Liver (tissue), 9 donors: ENCODE measurements around the gene MKRN3. TPM values are rescaled to one million over a fixed set of nuclear protein-coding genes. Genes with fewer than 3 reads are reported as not detected.

Source experiments
- DNase-seq: peaks from one replicate; pipeline ENCODE4 v3.0.0-alpha.2; 2017; ENCODE audit warnings: low spot score
- H3K27ac ChIP-seq, 2 donors: one replicate each; pipeline ENCODE4 v1.7.0; 2013; ENCODE audit warnings: inconsistent platforms in 2 of 2, low read length in 2 of 2, control low read depth in 1 of 2, low read depth in 1 of 2, mild to moderate bottlenecking in 1 of 2
- H3K27me3 ChIP-seq, 4 donors: one replicate each; pipeline versions ENCODE4 v1.6.1 to v1.7.0; 2013; ENCODE audit warnings: low read length in 3 of 4, inconsistent platforms in 1 of 4, mild to moderate bottlenecking in 1 of 4, moderate library complexity in 1 of 4; ENCODE audit not compliant: control insufficient read depth in 4 of 4, insufficient read depth in 4 of 4
- H3K36me3 ChIP-seq, 4 donors: one replicate each; pipeline versions ENCODE4 v1.6.1 to v1.7.0; 2013; ENCODE audit warnings: low read length in 3 of 4, mild to moderate bottlenecking in 3 of 4, low read depth in 1 of 4, moderate library complexity in 1 of 4; ENCODE audit not compliant: control insufficient read depth in 4 of 4, insufficient read depth in 3 of 4
- H3K4me1 ChIP-seq, 4 donors: one replicate each; pipeline versions ENCODE4 v1.6.1 to v1.7.0; 2013; ENCODE audit warnings: low read length in 3 of 4, mild to moderate bottlenecking in 3 of 4, moderate library complexity in 1 of 4; ENCODE audit not compliant: control insufficient read depth in 4 of 4, insufficient read depth in 4 of 4
- H3K4me3 ChIP-seq, 3 donors: one replicate each; pipeline versions ENCODE4 v1.6.1 to v1.7.0; 2013; ENCODE audit warnings: low read length in 3 of 3, control low read depth in 1 of 3, low read depth in 1 of 3, mild to moderate bottlenecking in 1 of 3
- H3K9ac ChIP-seq, 2 donors: one replicate each; pipeline ENCODE4 v1.7.0; 2013; ENCODE audit warnings: low read length in 2 of 2, mild to moderate bottlenecking in 2 of 2, moderate library complexity in 2 of 2, control low read depth in 1 of 2, low read depth in 1 of 2
- H3K9me3 ChIP-seq, 4 donors: one replicate each; pipeline versions ENCODE4 v1.6.1 to v1.7.0; 2013; ENCODE audit warnings: low read length in 3 of 4; ENCODE audit not compliant: control insufficient read depth in 4 of 4
- ATF3 ChIP-seq: IDR thresholded peaks from 2 replicates; pipeline ENCODE4 v1.6.1; 2016; ENCODE audit warnings: antibody characterized with exemption
- CTCF ChIP-seq: fragments of 150-350 bp; IDR thresholded peaks from 2 replicates; pipeline ENCODE4 v1.5.1; 2017; ENCODE audit warnings: improper control_type of control experiment, low read depth, low read length; ENCODE audit not compliant: missing input control
- EGR1 ChIP-seq, 2 donors: IDR thresholded peaks; 2 replicates each; pipeline ENCODE4 v1.6.1; 2016 to 2018; ENCODE audit warnings: antibody characterized with exemption in 2 of 2, low read depth in 2 of 2
- FOXA1 ChIP-seq: IDR thresholded peaks from 2 replicates; pipeline ENCODE4 v1.6.1; 2016; ENCODE audit warnings: antibody characterized with exemption
- FOXA2 ChIP-seq: IDR thresholded peaks from 2 replicates; pipeline ENCODE4 v1.6.1; 2016; ENCODE audit warnings: antibody characterized with exemption
- GABPA ChIP-seq, 2 donors: IDR thresholded peaks in 1 of 2; conservative IDR thresholded peaks in 1 of 2; 2 replicates each; pipeline ENCODE4 v1.6.1; 2016; ENCODE audit warnings: antibody characterized with exemption in 2 of 2, mild to moderate bottlenecking in 1 of 2, moderate library complexity in 1 of 2
- HNF4A ChIP-seq, 2 donors: conservative IDR thresholded peaks; 2 replicates each; pipeline ENCODE4 v1.6.1; 2016; ENCODE audit warnings: antibody characterized with exemption in 2 of 2, mild to moderate bottlenecking in 2 of 2
- JUND ChIP-seq, 2 donors: IDR thresholded peaks; 2 replicates each; pipeline ENCODE4 v1.6.1; 2016; ENCODE audit warnings: antibody characterized with exemption in 2 of 2
- NR2F2 ChIP-seq: IDR thresholded peaks from 2 replicates; pipeline ENCODE4 v1.6.1; 2016; ENCODE audit warnings: antibody characterized with exemption
- RAD21 ChIP-seq, 2 donors: IDR thresholded peaks; 2 replicates each; pipeline ENCODE4 v1.6.1; 2016; ENCODE audit warnings: antibody characterized with exemption in 2 of 2, mild to moderate bottlenecking in 2 of 2
- RXRA ChIP-seq, 2 donors: IDR thresholded peaks; 2 replicates each; pipeline ENCODE4 v1.6.1; 2017 to 2018; ENCODE audit warnings: antibody characterized with exemption in 2 of 2, mild to moderate bottlenecking in 1 of 2
- SP1 ChIP-seq: IDR thresholded peaks from 2 replicates; pipeline ENCODE4 v1.6.1; 2018; ENCODE audit warnings: antibody characterized with exemption, mild to moderate bottlenecking
- YY1 ChIP-seq: IDR thresholded peaks from 2 replicates; pipeline ENCODE4 v1.6.1; 2016; ENCODE audit warnings: antibody characterized with exemption, mild to moderate bottlenecking
- WGBS: extraction: QIAGEN DNeasy Blood & Tissue Kit; methylation state at CpG from one replicate; pipeline ENCODE4 v1.1.7; 2013; 5-methylcytosine and 5-hydroxymethylcytosine counted together
- polyA plus RNA-seq, 2 donors: library from polyadenylated mRNA; stranded (reverse) in 1 of 2; unstranded in 1 of 2; fragments of 200-250 nt in 1 of 2; fragments of >200 nt in 1 of 2; fragmentation: Nextera tagmentation in 1 of 2; extraction: Ambion mirVana in 1 of 2; gene quantifications; one replicate each; pipeline versions ENCODE4 v1.2.1 to v1.2.3, GENCODE V29; 2013 to 2015
- total RNA-seq, 2 donors: library from RNA; depleted of rRNA; stranded (reverse); fragments of >200 nt; gene quantifications; one replicate each; pipeline ENCODE4 v1.2.3, GENCODE V29; 2014
- TF ChIP-seq, protein P1 (sequence below): IDR thresholded peaks from 2 replicates; pipeline ENCODE4 v1.6.1; 2016; ENCODE audit warnings: antibody characterized with exemption
- TF ChIP-seq, protein P2 (sequence below): IDR thresholded peaks from 2 replicates; pipeline ENCODE4 v1.6.1; 2016; ENCODE audit warnings: antibody characterized with exemption, mild to moderate bottlenecking
- TF ChIP-seq, protein P3 (sequence below): IDR thresholded peaks from 2 replicates; pipeline ENCODE4 v1.6.1; 2016; ENCODE audit warnings: antibody characterized with exemption
- donor health status: healthy.
- donor health status: healthy.
- donor health status: healthy.
- donor health status: healthy.
- donor health status: healthy.

MKRN3 gene
- total and polyA plus RNA-seq, 4 donors = 0.59 TPM; not detected in 3

GRCh38 chr15:23606226-23606625 lies 40.8 kb downstream of the MKRN3 start:
- Histone ChIP-seq H3K27me3 (no peaks in the 10 kb centered on the region), H3K9me3 (no peaks in the 10 kb centered on the region), H3K4me1 (no peaks in the 10 kb centered on the region), H3K36me3 (no peaks in the 10 kb centered on the region), H3K4me3 (no peak overlapping the region), H3K27ac (no peak overlapping the region), H3K9ac (no peak overlapping the region)
- WGBS = 85% methylated on average over 2 of the region's 2 CpGs
- DNase-seq = no peak
- TF ChIP-seq EGR1 (IDR thresholded peaks at IDR 0.05; ENCODE audit: low read depth in 2 of 2) (no peak), SP1 (no peak), JUND (IDR thresholded peaks at IDR 0.05) (no peak), HNF4A (conservative IDR thresholded peaks at IDR 0.05) (no peak), GABPA (IDR thresholded peaks at IDR 0.05 in 1 of 2, conservative IDR thresholded peaks at IDR 0.05 in 1 of 2) (no peak), FOXA2 (no peak), RXRA (IDR thresholded peaks at IDR 0.05) (no peak), CTCF (no peak), NR2F2 (no peak), FOXA1 (no peak)
- TF ChIP-seq, protein P1, sequence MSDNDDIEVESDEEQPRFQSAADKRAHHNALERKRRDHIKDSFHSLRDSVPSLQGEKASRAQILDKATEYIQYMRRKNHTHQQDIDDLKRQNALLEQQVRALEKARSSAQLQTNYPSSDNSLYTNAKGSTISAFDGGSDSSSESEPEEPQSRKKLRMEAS = no peak
- TF ChIP-seq, protein P2, sequence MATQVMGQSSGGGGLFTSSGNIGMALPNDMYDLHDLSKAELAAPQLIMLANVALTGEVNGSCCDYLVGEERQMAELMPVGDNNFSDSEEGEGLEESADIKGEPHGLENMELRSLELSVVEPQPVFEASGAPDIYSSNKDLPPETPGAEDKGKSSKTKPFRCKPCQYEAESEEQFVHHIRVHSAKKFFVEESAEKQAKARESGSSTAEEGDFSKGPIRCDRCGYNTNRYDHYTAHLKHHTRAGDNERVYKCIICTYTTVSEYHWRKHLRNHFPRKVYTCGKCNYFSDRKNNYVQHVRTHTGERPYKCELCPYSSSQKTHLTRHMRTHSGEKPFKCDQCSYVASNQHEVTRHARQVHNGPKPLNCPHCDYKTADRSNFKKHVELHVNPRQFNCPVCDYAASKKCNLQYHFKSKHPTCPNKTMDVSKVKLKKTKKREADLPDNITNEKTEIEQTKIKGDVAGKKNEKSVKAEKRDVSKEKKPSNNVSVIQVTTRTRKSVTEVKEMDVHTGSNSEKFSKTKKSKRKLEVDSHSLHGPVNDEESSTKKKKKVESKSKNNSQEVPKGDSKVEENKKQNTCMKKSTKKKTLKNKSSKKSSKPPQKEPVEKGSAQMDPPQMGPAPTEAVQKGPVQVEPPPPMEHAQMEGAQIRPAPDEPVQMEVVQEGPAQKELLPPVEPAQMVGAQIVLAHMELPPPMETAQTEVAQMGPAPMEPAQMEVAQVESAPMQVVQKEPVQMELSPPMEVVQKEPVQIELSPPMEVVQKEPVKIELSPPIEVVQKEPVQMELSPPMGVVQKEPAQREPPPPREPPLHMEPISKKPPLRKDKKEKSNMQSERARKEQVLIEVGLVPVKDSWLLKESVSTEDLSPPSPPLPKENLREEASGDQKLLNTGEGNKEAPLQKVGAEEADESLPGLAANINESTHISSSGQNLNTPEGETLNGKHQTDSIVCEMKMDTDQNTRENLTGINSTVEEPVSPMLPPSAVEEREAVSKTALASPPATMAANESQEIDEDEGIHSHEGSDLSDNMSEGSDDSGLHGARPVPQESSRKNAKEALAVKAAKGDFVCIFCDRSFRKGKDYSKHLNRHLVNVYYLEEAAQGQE = no peak
- TF ChIP-seq, protein P3, sequence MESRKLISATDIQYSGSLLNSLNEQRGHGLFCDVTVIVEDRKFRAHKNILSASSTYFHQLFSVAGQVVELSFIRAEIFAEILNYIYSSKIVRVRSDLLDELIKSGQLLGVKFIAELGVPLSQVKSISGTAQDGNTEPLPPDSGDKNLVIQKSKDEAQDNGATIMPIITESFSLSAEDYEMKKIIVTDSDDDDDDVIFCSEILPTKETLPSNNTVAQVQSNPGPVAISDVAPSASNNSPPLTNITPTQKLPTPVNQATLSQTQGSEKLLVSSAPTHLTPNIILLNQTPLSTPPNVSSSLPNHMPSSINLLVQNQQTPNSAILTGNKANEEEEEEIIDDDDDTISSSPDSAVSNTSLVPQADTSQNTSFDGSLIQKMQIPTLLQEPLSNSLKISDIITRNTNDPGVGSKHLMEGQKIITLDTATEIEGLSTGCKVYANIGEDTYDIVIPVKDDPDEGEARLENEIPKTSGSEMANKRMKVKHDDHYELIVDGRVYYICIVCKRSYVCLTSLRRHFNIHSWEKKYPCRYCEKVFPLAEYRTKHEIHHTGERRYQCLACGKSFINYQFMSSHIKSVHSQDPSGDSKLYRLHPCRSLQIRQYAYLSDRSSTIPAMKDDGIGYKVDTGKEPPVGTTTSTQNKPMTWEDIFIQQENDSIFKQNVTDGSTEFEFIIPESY = no peak

- H3K36me3 ChIP-seq = no peaks in the 10 kb centered on the region
- WGBS = 61% methylated on average over 10 of the region's 10 CpGs
- TF ChIP-seq YY1 (no peak), GABPA (IDR thresholded peaks at IDR 0.05 in 1 of 2, conservative IDR thresholded peaks at IDR 0.05 in 1 of 2) (no peak), HNF4A (conservative IDR thresholded peaks at IDR 0.05) (no peak), EGR1 (IDR thresholded peaks at IDR 0.05; ENCODE audit: low read depth in 2 of 2) (no peak), ATF3 (no peak), RXRA (IDR thresholded peaks at IDR 0.05) (no peak), FOXA1 (no peak), CTCF (no peak), FOXA2 (no peak), NR2F2 (no peak), RAD21 (IDR thresholded peaks at IDR 0.05) (no peak), SP1 (no peak)
- TF ChIP-seq, protein P3 = no peak
- TF ChIP-seq, protein P1 = no peak
Observed at GRCh38 chr15:23616536-23616935, 51.1 kb downstream of the MKRN3 start.

More at GRCh38 chr15:23616536-23616935, 51.1 kb downstream of the MKRN3 start:
- no peaks in the 10 kb centered on the region for H3K4me1 ChIP-seq
- H3K9ac ChIP-seq = no peak overlapping the region
- H3K4me3 ChIP-seq = no peak overlapping the region
- H3K27me3 ChIP-seq = peaks cover 0 to 3% (median under 1%) of the 10 kb centered on the region in 4 donors
- no peak overlapping the region for H3K27ac ChIP-seq
- DNase-seq = no peak
- no peaks in the 10 kb centered on the region for H3K9me3 ChIP-seq
